GM23248 (cell line): ENCODE measurements around the gene TASOR2.

Experiments used
- EZH2 ChIP-seq: fragments of 200-600 bp; sonication (generic); IDR thresholded peaks from 2 replicates; pipeline ENCODE4 v1.6.1; 2018; ENCODE audit warnings: antibody characterized with exemption, mild to moderate bottlenecking; ENCODE audit not compliant: insufficient read depth, poor library complexity, severe bottlenecking
- EZH2phosphoT487 ChIP-seq: fragments of 200-600 bp; sonication (generic); IDR thresholded peaks from 2 replicates; pipeline ENCODE4 v1.6.1; 2018; ENCODE audit warnings: antibody characterized with exemption, moderate library complexity, mild to moderate bottlenecking, low read depth; ENCODE audit not compliant: insufficient read depth

DNA sequence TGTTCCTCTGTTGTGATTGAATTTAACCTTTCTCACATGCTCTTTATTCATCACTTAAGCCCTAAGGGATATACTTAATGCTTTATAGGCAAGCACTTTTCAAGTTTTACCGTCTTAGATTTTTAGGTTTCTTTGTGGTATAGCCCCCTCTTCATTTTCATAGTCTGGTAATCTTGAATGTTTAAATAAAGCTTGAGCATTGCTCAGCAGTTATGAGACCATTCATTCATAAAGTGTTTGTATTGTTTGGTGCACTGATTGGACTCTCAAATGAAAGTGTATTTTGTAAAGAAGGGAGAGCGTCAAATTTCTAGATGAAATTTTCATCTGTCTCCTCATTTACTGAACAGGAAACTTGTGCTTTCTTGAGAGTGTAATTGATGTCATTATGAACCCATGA is 25.2 kb downstream of the TASOR2 start:
- TF ChIP-seq EZH2 (no peak), EZH2phosphoT487 (no peak)
